ENCODE results near the gene MAN2B2.

MAN2B2 gene

DNA sequence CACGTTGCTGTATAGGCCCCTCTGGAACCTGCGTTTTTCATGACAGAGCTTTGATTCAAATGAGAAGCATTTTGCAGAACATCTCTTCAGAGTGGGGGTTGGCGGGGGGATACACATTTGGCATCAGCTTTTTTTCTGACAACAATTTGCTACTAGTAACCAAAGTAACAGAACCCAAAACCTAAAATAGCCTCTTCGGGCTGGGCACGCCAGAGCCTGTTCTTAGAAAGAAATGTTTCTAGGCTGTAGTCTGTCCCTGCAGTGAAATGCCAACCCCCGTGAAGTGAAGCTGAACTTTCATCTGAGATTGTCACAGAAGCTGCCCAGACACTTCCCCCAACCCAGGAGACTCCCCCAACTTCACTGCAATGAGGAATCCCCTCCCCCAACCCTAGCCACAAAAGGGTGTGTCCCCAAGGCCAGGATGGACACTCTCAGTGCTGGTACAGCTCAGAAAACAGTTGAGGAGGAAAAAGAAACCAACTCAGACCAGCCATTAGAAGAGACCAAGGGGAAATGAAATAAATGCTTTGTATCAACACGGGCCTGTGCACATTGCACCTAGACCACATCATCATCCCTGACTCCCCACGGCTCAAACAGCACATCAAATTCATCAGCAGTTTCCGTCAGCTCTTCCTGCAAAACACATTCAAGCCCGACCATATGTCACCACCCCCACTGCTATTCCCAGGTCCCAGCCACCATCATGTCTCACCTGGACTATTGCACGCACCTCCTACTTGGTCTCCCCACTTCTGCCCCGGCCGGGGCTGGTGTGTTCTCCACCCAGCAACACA, 8.4 kb upstream of the MAN2B2 start:
- no peak for DNase-seq (ENCODE audit: low read depth)
- H3K4me3 ChIP-seq (ENCODE audit: low read depth, low read length): no peak overlapping the region
- TF ChIP-seq, protein P1, sequence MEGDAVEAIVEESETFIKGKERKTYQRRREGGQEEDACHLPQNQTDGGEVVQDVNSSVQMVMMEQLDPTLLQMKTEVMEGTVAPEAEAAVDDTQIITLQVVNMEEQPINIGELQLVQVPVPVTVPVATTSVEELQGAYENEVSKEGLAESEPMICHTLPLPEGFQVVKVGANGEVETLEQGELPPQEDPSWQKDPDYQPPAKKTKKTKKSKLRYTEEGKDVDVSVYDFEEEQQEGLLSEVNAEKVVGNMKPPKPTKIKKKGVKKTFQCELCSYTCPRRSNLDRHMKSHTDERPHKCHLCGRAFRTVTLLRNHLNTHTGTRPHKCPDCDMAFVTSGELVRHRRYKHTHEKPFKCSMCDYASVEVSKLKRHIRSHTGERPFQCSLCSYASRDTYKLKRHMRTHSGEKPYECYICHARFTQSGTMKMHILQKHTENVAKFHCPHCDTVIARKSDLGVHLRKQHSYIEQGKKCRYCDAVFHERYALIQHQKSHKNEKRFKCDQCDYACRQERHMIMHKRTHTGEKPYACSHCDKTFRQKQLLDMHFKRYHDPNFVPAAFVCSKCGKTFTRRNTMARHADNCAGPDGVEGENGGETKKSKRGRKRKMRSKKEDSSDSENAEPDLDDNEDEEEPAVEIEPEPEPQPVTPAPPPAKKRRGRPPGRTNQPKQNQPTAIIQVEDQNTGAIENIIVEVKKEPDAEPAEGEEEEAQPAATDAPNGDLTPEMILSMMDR (IDR thresholded peaks at IDR 0.05; ENCODE audit: low read depth, low read length, missing control alignments): no peak

DNA sequence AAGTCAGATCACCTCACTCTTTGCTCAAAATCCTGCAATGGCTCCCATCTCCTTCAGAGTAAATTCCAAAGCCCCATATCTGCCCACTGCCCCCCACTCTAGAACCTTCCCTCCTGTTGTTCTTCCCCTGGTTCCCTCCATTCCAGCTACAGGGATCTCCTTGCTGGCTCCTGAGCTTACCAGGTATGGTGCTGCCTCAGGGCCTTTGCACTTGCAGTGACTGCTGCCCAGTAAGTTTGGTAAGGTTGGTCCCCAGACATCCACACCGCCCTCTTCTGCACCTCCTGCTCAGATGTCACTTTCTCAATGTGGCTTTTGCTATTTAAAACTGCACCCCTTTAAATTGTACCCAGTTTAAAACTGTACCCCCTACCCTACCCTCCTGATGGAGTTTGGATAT, 7.8 kb upstream of the MAN2B2 start:
- TF ChIP-seq, protein P1 (IDR thresholded peaks at IDR 0.05; ENCODE audit: low read depth, low read length, missing control alignments): no peak
- H3K4me3 ChIP-seq (ENCODE audit: low read depth, low read length): no peak overlapping the region

DNA sequence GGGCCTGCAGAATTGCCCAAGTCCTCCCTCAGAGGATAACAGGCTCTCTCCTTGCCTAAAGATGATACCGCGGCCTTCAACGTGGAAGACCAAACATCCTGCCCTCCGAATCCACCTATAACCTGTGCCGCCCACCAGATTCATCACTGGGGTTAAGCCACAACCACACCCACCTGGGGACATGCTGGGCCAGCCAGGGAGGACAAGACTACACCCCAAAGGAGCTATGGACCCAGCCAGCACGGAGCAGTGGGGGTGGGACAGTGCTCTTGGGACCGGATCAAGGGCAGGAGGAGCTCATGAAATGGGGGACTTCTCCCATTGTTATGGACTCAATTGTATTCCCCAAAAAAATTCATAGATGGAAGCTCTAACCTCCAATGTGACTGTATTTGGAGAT, 6.8 kb upstream of the MAN2B2 start:
- TF ChIP-seq, protein P1 (IDR thresholded peaks at IDR 0.05; ENCODE audit: low read depth, low read length, missing control alignments): no peak
- no peak for DNase-seq (ENCODE audit: low read depth)
- H3K4me3 ChIP-seq (ENCODE audit: low read depth, low read length): no peak overlapping the region

More for the DNA sequence above, 7.8 kb upstream of the MAN2B2 start:
- DNase-seq (ENCODE audit: low read depth): no peak

DNA sequence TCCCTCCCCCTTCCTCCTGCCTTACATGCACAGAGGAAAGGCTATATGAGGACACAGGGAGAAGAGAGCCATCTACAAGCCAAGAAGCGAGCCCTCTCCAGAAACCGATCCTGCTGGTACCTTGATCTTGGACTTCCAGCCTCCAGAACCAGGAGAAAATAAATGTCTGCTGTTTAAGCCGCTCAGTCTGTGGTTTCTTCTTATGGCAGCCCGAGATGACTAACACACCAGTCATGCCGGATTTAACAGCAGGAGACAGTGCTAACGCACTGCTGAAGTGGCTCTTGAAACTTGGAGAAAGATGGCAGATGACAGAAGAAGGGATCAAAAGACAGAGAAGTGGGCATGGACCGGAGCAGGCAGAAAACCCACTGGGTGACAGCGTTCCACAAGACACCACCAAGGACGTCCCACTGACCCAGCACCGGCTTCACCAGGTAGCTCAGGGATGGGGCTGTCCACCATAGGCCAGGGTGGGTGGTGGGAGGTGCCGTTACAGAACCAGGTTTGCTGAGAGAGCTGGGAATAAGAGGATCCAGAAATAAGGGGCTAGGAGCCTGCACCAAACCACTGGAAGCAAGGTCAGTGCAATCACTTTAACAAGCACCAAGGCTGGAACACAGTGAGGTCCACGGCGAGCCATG, 6.2 kb upstream of the MAN2B2 start:
- H3K4me3 ChIP-seq (ENCODE audit: low read depth, low read length): no peak overlapping the region
- DNase-seq (ENCODE audit: low read depth): no peak
- TF ChIP-seq, protein P1 (IDR thresholded peaks at IDR 0.05; ENCODE audit: low read depth, low read length, missing control alignments): no peak

DNA sequence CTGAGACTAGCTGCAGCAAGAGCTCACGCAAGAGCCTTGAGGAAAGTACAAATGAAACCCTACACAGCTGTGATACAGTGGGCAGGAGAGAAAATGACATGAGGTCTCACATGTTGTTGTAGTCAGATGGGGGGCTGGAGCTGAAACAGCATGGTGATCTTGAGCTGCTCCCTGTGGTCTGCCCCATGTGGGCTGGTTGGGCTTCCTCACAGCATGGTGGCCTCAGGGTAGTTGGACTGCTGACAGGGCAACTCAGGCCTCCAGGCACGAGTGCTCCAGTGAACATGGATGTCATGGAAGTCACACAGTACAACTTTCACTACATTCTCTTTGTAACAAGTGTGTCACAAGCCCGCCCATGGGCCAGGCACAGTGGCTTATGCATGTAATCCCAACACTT, 3.4 kb upstream of the MAN2B2 start:
- DNase-seq (ENCODE audit: low read depth): no peak
- TF ChIP-seq, protein P1 (IDR thresholded peaks at IDR 0.05; ENCODE audit: low read depth, low read length, missing control alignments): no peak
- no peak overlapping the region for H3K4me3 ChIP-seq (ENCODE audit: low read depth, low read length)

DNA sequence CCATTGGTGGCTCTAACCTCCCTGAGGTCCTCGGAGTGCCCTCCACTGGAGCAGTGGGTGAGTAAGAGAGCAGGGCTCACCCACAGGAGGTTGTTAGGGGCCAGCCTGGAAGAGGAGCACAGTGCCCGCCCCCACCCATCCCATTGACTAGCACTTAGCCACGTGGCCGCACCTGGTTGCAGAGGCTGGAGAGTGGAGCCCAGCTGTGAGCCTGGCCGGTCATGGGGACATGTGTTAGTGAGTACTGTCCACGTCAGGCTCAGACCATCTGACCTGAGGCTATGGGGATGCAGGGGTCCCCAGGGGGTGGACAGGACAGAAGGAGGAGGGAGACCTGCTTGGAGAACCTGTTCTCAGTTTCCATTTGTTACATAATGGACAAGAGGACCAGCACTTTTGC, 1.4 kb upstream of the MAN2B2 start:
- TF ChIP-seq, protein P1 (IDR thresholded peaks at IDR 0.05; ENCODE audit: low read depth, low read length, missing control alignments): no peak
- DNase-seq (ENCODE audit: low read depth): no peak

More for the DNA sequence above, 1.4 kb upstream of the MAN2B2 start:
- no peak overlapping the region for H3K4me3 ChIP-seq (ENCODE audit: low read depth, low read length)

Measured in GM12864 (cell line).